ENCODE data around the gene KIF20B. TPM values are rescaled to one million over a fixed set of nuclear protein-coding genes. Genes with fewer than 3 reads are reported as not detected.

KIF20B gene
- total RNA-seq, 1 experiment from 2014 or later: 34.5 TPM

- Histone ChIP-seq H4K20me1 (ENCODE audit: insufficient read depth) (no peaks in the 10 kb centered on the region), H3F3A (ENCODE audit: insufficient read depth, low read depth) (no peaks in the 10 kb centered on the region), H2AFZ (no peak overlapping the region), H3K27me3 (ENCODE audit: insufficient read depth, low read depth) (no peaks in the 10 kb centered on the region), H3K9me2 (ENCODE audit: insufficient read depth) (no peaks in the 10 kb centered on the region), H3K4me2 (no peak overlapping the region), H3K9me3 (ENCODE audit: insufficient read depth, low read depth) (no peaks in the 10 kb centered on the region), H3K4me1 (replicated peaks; ENCODE audit: insufficient read depth) (no peaks in the 10 kb centered on the region), H3K79me2 (ENCODE audit: low read depth) (no peaks in the 10 kb centered on the region), H3K36me3 (ENCODE audit: low read depth) (no peaks in the 10 kb centered on the region), H3K27ac (no peak overlapping the region), H3K4me3 (no peak overlapping the region)
- no peak for TF ChIP-seq CTCF (conservative IDR thresholded peaks at IDR 0.05)
- TF ChIP-seq EZH2 (IDR thresholded peaks at IDR 0.05; ENCODE audit: low read depth): no peak
- ChIA-PET POLR2A (ENCODE audit: unreplicated experiment) (no interaction called here), CTCF (no interaction called here)
- no peak for DNase-seq
- intact Hi-C loops (cut with micrococcal nuclease; ENCODE audit: unreplicated experiment): no loop called here
- no TSS peak for BruUV-seq (replicated peaks)
Observed at GRCh38 chr10:89808842-89809241, 107.5 kb downstream of the KIF20B start.

- no peaks in the 10 kb centered on the region for H4K20me1 ChIP-seq (ENCODE audit: insufficient read depth)
- no peak for DNase-seq
- intact Hi-C loops (cut with micrococcal nuclease; ENCODE audit: unreplicated experiment): no loop called here
- no peaks in the 10 kb centered on the region for H3F3A ChIP-seq (ENCODE audit: insufficient read depth, low read depth)
- ChIA-PET CTCF (no interaction called here), POLR2A (ENCODE audit: unreplicated experiment) (no interaction called here)
- no peak overlapping the region for H3K27ac ChIP-seq
- no peak for TF ChIP-seq CTCF (conservative IDR thresholded peaks at IDR 0.05)
- TF ChIP-seq EZH2 (IDR thresholded peaks at IDR 0.05; ENCODE audit: low read depth): no peak
- no peaks in the 10 kb centered on the region for H3K27me3 ChIP-seq (ENCODE audit: insufficient read depth, low read depth)
- H3K36me3 ChIP-seq (ENCODE audit: low read depth): no peaks in the 10 kb centered on the region
- no peaks in the 10 kb centered on the region for H3K9me3 ChIP-seq (ENCODE audit: insufficient read depth, low read depth)
- H3K4me3 ChIP-seq: no peak overlapping the region
- no peaks in the 10 kb centered on the region for H3K79me2 ChIP-seq (ENCODE audit: low read depth)
- H3K9me2 ChIP-seq (ENCODE audit: insufficient read depth): no peaks in the 10 kb centered on the region
- no peak overlapping the region for H2AFZ ChIP-seq
- no peaks in the 10 kb centered on the region for H3K4me1 ChIP-seq (replicated peaks; ENCODE audit: insufficient read depth)
- no peak overlapping the region for H3K4me2 ChIP-seq
- no TSS peak for BruUV-seq (replicated peaks)
Observed at GRCh38 chr10:89809766-89810165, 108.4 kb downstream of the KIF20B start.

- Histone ChIP-seq H3K27ac (no peak overlapping the region), H3K9me3 (ENCODE audit: insufficient read depth, low read depth) (no peaks in the 10 kb centered on the region), H3K4me1 (replicated peaks; ENCODE audit: insufficient read depth) (no peaks in the 10 kb centered on the region), H4K20me1 (ENCODE audit: insufficient read depth) (no peaks in the 10 kb centered on the region), H2AFZ (no peak overlapping the region), H3K9me2 (ENCODE audit: insufficient read depth) (no peaks in the 10 kb centered on the region), H3K4me2 (no peak overlapping the region), H3K4me3 (no peak overlapping the region), H3K27me3 (ENCODE audit: insufficient read depth, low read depth) (no peaks in the 10 kb centered on the region), H3F3A (ENCODE audit: insufficient read depth, low read depth) (no peaks in the 10 kb centered on the region), H3K79me2 (ENCODE audit: low read depth) (no peaks in the 10 kb centered on the region), H3K36me3 (ENCODE audit: low read depth) (no peaks in the 10 kb centered on the region)
- ChIA-PET CTCF (interaction anchor here (0.7 kb wide), 1 partner anchor 1916 kb away, joined by 5 read pairs; no protein-coding TSS in a partner anchor), POLR2A (ENCODE audit: unreplicated experiment) (no interaction called here)
- intact Hi-C loops (cut with micrococcal nuclease; ENCODE audit: unreplicated experiment): no loop called here
- TF ChIP-seq CTCF (conservative IDR thresholded peaks at IDR 0.05) (no peak), EZH2 (IDR thresholded peaks at IDR 0.05; ENCODE audit: low read depth) (no peak)
- no TSS peak for BruUV-seq (replicated peaks)
- no peak for DNase-seq
Observed at GRCh38 chr10:89810908-89811525, 109.6 kb downstream of the KIF20B start.
